GM18507 (cell line): Measurements from ENCODE around the gene BCAN.

ENCODE experiments used
- DNase-seq: peaks from one replicate; pipeline ENCODE4 v3.0.0; 2011; ENCODE audit warnings: low read depth; ENCODE audit not compliant: insufficient read length; ENCODE audit errors: extremely low spot score
- FAIRE-seq: peaks from 2 replicates; lab custom pipeline; 2011; peaks lifted over from hg19 to GRCh38; lab: Jason Lieb, UNC

BCAN gene

GRCh38 chr1:156707417-156708217 lies 65.7 kb downstream of the BCAN start:
- FAIRE-seq (no peak), DNase-seq (no peak)

- no peak for FAIRE-seq
- DNase-seq = no peak
Observed at GRCh38 chr1:156708218-156708661, 66.3 kb downstream of the BCAN start.

- FAIRE-seq (no peak), DNase-seq (no peak)
Observed at GRCh38 chr1:156709031-156709430, 67.1 kb downstream of the BCAN start.
